GM18526 (cell line): ENCODE measurements around the gene TAF10.

Experiments
- POLR2A ChIP-seq: IDR thresholded peaks from 3 replicates; pipeline ENCODE4 v1.6.1; 2011; ENCODE audit not compliant: insufficient read length; ENCODE audit errors: extremely low read depth

The TAF10 gene

GRCh38 chr11:6646918-6647679 lies 35.1 kb upstream of the TAF10 start:
- TF ChIP-seq POLR2A, result no peak

- no peak for TF ChIP-seq POLR2A
Observed at GRCh38 chr11:6646576-6646917, 34.5 kb upstream of the TAF10 start.

GRCh38 chr11:6646071-6646470 lies 34.1 kb upstream of the TAF10 start:
- no peak for TF ChIP-seq POLR2A

GRCh38 chr11:6642957-6643356 lies 30.9 kb upstream of the TAF10 start:
- no peak for TF ChIP-seq POLR2A

GRCh38 chr11:6640985-6641701 lies 29.1 kb upstream of the TAF10 start:
- no peak for TF ChIP-seq POLR2A

GRCh38 chr11:6640036-6640984 lies 28.3 kb upstream of the TAF10 start:
- TF ChIP-seq POLR2A, result no peak

- TF ChIP-seq POLR2A, result no peak
Observed at GRCh38 chr11:6638429-6638828, 26.4 kb upstream of the TAF10 start.

- TF ChIP-seq POLR2A, result no peak
Observed at GRCh38 chr11:6637871-6638270, 25.9 kb upstream of the TAF10 start.

GRCh38 chr11:6636480-6636879 lies 24.5 kb upstream of the TAF10 start:
- TF ChIP-seq POLR2A, result no peak

GRCh38 chr11:6635082-6635932 lies 23.3 kb upstream of the TAF10 start:
- no peak for TF ChIP-seq POLR2A

GRCh38 chr11:6634534-6634933 lies 22.5 kb upstream of the TAF10 start:
- TF ChIP-seq POLR2A, result no peak

- TF ChIP-seq POLR2A, result no peak
Observed at GRCh38 chr11:6633422-6634408, 21.7 kb upstream of the TAF10 start.
